LNCAP (cell line): Measurements from ENCODE around the gene FGGY.

Experiments used
- CTCF ChIP-seq: fragments of 450-650 bp; IDR thresholded peaks from 2 replicates; pipeline ENCODE4 v1.5.1; 2017; ENCODE audit warnings: mild to moderate bottlenecking

FGGY gene

GRCh38 chr1:59683197-59683596 is 386.3 kb downstream of the FGGY start:
- no peak for TF ChIP-seq CTCF

GRCh38 chr1:59684698-59685097 is 387.8 kb downstream of the FGGY start:
- no peak for TF ChIP-seq CTCF

GRCh38 chr1:59685101-59685500 is 388.2 kb downstream of the FGGY start:
- TF ChIP-seq CTCF, result no peak

- no peak for TF ChIP-seq CTCF
Measured at GRCh38 chr1:59685666-59686065, 388.8 kb downstream of the FGGY start.

GRCh38 chr1:59686170-59686569 is 389.3 kb downstream of the FGGY start:
- TF ChIP-seq CTCF, result no peak

GRCh38 chr1:59686574-59686973 is 389.7 kb downstream of the FGGY start:
- no peak for TF ChIP-seq CTCF

GRCh38 chr1:59687081-59687480 is 390.2 kb downstream of the FGGY start:
- TF ChIP-seq CTCF, result no peak

- no peak for TF ChIP-seq CTCF
Measured at GRCh38 chr1:59688976-59689375, 392.1 kb downstream of the FGGY start.
